GM10266 (cell line): ENCODE results near the gene DPY19L1.

Experiments
- DNase-seq: peaks from one replicate; pipeline ENCODE4 v3.0.0; 2012; ENCODE audit errors: extremely low spot score
- TF ChIP-seq, protein P1 (sequence below): IDR thresholded peaks from 2 replicates; pipeline ENCODE4 v1.5.1; 2012; ENCODE audit warnings: mild to moderate bottlenecking, low read depth; ENCODE audit not compliant: control insufficient read depth, insufficient read depth; ENCODE audit errors: missing control alignments

DPY19L1 gene

DNA sequence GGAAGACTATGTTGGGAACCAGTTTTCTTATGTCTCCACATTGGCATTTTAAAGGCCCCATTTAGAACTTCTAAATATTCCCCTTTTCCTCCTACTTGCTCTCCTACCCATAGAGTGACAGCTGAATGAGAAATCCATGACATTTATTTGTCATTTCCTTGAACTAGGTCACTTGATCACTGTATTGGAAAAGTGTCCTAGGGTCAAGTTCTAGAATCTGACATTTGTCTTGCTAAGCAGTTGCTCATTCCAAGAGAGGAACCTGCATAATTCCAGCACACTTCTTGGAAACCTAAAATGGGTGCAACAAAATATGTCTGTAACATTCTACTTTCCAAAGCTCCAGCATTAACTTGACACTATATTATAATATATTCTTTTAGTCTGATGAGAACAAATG, 3.6 kb upstream of the DPY19L1 start:
- no peak for DNase-seq
- TF ChIP-seq, protein P1, sequence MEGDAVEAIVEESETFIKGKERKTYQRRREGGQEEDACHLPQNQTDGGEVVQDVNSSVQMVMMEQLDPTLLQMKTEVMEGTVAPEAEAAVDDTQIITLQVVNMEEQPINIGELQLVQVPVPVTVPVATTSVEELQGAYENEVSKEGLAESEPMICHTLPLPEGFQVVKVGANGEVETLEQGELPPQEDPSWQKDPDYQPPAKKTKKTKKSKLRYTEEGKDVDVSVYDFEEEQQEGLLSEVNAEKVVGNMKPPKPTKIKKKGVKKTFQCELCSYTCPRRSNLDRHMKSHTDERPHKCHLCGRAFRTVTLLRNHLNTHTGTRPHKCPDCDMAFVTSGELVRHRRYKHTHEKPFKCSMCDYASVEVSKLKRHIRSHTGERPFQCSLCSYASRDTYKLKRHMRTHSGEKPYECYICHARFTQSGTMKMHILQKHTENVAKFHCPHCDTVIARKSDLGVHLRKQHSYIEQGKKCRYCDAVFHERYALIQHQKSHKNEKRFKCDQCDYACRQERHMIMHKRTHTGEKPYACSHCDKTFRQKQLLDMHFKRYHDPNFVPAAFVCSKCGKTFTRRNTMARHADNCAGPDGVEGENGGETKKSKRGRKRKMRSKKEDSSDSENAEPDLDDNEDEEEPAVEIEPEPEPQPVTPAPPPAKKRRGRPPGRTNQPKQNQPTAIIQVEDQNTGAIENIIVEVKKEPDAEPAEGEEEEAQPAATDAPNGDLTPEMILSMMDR, result no peak

DNA sequence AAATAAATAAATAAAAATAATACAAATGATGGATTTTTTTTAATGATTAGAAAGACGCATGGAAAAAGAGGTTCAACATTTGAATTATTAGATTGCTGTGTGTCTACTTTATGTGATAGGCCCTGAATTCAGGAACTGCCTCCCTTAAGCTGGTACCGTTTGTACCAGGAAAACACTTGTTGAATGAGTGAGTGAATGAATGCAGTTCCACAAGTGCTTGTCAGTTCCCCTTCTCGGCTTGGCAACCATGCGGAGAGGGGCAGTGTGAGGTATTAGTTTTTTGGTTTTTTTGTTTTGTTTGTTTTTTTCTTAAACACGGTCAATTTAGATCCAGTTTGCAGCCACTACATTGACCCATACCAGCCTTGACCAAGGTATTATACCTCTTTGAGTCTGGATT, 2.1 kb upstream of the DPY19L1 start:
- no peak for DNase-seq

DNA sequence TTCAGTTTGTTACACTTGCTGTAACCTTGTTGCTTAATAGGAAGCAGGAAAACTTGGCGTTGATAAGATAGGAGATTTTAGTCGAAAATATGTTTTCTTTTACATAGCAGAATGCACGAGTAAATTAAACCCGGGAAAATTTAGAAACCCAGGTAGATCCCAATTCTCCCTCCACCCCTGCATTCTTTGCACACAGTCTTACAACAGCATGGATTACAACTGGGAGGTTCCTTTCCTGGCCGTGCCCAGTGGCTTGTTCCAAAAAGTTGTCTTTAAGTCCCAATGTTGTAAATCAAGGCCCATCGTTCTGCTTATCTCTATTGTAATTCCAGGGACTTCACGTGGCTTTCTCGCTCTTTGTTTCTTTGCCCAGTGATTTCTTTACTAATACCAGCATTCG, 1.1 kb upstream of the DPY19L1 start:
- TF ChIP-seq, protein P1, result no peak
- DNase-seq, result no peak

More for the DNA sequence above, 2.1 kb upstream of the DPY19L1 start:
- TF ChIP-seq, protein P1, result no peak

DNA sequence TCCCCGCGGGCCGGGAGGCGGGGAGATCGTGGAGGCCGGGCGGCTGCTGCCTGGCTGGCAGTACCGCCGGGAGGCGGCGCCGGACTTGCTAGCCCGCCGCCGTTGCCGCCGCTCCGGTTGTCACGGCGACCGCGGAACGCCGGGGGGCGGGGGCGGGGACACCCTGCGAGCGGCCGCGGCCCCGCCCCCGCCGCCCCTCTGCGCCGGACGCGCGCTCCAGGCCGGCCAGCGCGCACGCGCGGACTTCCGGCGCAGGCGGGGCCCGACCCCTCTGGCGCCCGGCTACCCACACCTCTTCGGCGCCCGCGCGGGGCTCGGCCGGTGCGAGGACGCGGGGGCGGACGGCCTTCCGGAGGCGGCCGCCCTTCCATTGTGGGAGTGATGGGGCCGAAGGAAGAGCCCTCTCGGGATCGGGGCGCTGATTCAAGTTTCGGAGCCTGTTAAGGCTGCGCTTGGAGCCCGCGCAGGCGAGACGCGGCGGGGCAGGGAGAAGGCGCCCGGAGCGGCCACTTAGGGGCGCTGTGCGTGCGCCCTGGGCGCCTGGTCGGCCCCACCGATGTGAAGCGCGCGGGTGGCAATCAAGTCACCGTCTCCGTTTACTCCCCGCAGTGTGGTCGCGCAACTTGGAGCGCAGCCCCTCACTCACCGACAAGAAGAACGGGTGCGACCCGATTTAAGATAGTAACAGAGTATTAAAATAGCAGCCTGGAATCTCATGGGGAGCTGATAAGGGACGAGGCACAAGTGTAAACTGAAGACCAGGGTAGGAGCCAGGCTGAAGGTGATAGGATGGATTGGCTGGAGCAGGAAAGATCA, 449 bp upstream of the DPY19L1 start:
- DNase-seq, result peak; percentile 97
- TF ChIP-seq, protein P1, result peak; percentile 90

DNA sequence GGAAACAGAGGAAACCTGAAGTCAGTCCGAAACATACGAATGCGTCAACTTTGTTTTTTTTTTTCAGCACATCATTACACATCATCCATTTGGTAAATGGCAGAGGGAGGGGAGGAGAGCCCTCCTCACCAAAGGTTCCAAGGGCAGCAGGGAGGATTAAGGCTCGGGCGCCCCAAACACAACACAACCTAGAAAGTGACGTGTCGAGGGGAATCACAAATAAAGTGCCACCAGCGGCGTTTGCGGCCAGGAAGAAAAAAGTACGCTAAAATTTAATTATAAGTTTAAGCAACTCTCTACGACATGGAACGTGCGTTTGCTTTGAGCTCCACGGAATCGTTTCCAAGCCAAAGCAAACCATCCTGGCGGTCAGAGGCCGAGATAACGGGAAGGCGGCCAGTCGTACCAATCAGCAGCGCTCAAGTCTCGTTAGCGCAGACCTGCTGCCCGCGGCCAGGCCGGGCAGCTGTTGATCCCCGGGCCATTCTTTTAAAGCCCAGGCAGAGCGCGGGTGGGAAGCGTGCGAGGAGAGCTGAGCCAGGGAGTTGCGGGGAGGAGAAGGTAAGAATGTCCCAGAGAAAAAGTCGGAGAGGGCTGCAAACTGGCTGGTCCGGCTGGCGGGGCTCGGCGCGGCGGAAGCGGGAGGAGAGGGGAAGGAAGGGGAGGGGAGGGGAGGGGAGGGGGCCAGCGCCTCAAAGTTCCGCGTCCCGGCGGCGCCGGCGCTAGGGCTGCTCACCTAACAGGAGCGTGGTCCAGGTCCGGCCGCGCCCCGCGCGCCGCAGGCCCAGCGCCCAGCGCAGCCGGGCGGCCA, 719 bp downstream of the DPY19L1 start:
- TF ChIP-seq, protein P1, result no peak
- peak; percentile 57 for DNase-seq

DNA sequence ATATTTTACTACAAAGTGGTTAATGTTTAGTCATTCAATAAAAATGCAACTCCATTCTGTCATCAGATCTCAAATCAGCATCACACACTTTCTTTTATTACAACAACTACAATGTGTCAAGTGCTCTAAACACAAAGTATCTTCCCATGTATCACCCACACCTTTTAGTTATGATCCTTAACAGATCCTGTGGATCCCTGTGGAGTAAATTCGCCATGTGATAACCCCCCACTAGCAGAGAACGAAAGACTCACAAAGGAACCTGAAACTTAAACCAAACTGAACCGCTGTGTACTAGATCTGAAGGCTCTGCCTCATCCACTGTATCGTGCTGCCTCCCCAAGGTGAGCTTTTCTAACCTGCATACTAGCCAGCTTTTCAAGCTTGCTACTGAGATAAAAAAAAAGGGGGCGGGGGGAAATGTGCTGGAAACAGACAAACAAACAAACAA, 1.7 kb downstream of the DPY19L1 start:
- TF ChIP-seq, protein P1, result peak; percentile 62
- DNase-seq, result peak; percentile 70
